ENCODE data around the gene SPOCK2. TPM values are rescaled to one million over a fixed set of nuclear protein-coding genes. Genes with fewer than 3 reads are reported as not detected.

The SPOCK2 gene
- polyA plus RNA-seq, 1 of the 3 experiments (the other 2 are of a cell fraction), result 0.18 TPM

GRCh38 chr10:72090326-72090725 lies 2.0 kb upstream of the SPOCK2 start:
- no peaks in the 10 kb centered on the region for H3K9me3 ChIP-seq
- no peaks in the 10 kb centered on the region for H4K20me1 ChIP-seq (ENCODE audit: insufficient read depth)
- no peaks in the 10 kb centered on the region for H3F3A ChIP-seq (replicated peaks; ENCODE audit: insufficient read depth)
- no peak overlapping the region for H3K4me2 ChIP-seq
- peaks cover 0 to 8% of the 10 kb centered on the region in 2 experiments; a peak in 1 of 4 replicates for H3K4me1 ChIP-seq (ENCODE audit: control insufficient read depth in 1 of 2, insufficient read depth in 2 of 2, low read depth in 1 of 2, low read length in 1 of 2)
- H2AFZ ChIP-seq (ENCODE audit: low read depth), result no peak overlapping the region
- no peak overlapping the region for H3K9ac ChIP-seq
- H3K27ac ChIP-seq (ENCODE audit: low read depth in 2 of 2, low read length in 1 of 2), result no peak overlapping the region
- H3K4me3 ChIP-seq (ENCODE audit: low read depth in 2 of 2, low read length in 1 of 2), result no peak overlapping the region
- WGBS (ENCODE audit: low lambda C conversion rate), result 95% methylated on average over 3 of the region's 3 CpGs
- H3K9me2 ChIP-seq, result no peaks in the 10 kb centered on the region
- POLR2A ChIA-PET, result no interaction called here
- no peaks in the 10 kb centered on the region for H3K36me3 ChIP-seq (replicated peaks in 1 of 2; ENCODE audit: control insufficient read depth in 1 of 2, insufficient read depth in 2 of 2, low read length in 1 of 2)
- H3K27me3 ChIP-seq (ENCODE audit: insufficient read depth), result peaks cover 10% of the 10 kb centered on the region; the same call in 1 of the 2 replicates
- no peak for DNase-seq
- no peaks in the 10 kb centered on the region for H3K79me2 ChIP-seq (ENCODE audit: insufficient read depth)
- CTCF ChIA-PET, result interaction anchor here (1.0 to 1.7 kb wide), 3 partner anchors 13 to 193 kb away, joined by 4 read pairs; no protein-coding TSS in a partner anchor
- TF ChIP-seq FOXJ3 (CRISPR knock-in tag; IDR thresholded peaks at IDR 0.05), result no peak
- TF ChIP-seq FOSL2 (IDR thresholded peaks at IDR 0.05; ENCODE audit: borderline replicate concordance, low read depth), result no peak
- TF ChIP-seq POLR2AphosphoS5 (IDR thresholded peaks at IDR 0.05; ENCODE audit: low read depth, low read length), result no peak
- no peak for TF ChIP-seq CTCF (IDR thresholded peaks at IDR 0.05)
- no peak for TF ChIP-seq TCF12 (IDR thresholded peaks at IDR 0.05)
- TF ChIP-seq MEF2A (IDR thresholded peaks at IDR 0.05; ENCODE audit: borderline replicate concordance, low read depth), result no peak

GRCh38 chr10:72089618-72090017 lies 1.3 kb upstream of the SPOCK2 start:
- H3K9me2 ChIP-seq, result no peaks in the 10 kb centered on the region
- no peaks in the 10 kb centered on the region for H3K36me3 ChIP-seq (replicated peaks in 1 of 2; ENCODE audit: control insufficient read depth in 1 of 2, insufficient read depth in 2 of 2, low read length in 1 of 2)
- H3K9me3 ChIP-seq, result no peaks in the 10 kb centered on the region
- H3K9ac ChIP-seq, result no peak overlapping the region
- H3F3A ChIP-seq (replicated peaks; ENCODE audit: insufficient read depth), result no peaks in the 10 kb centered on the region
- 97% methylated on average over 6 of the region's 6 CpGs for WGBS (ENCODE audit: low lambda C conversion rate)
- peaks cover 10% of the 10 kb centered on the region; the same call in 1 of the 2 replicates for H3K27me3 ChIP-seq (ENCODE audit: insufficient read depth)
- DNase-seq, result no peak
- peaks cover 0 to 8% of the 10 kb centered on the region in 2 experiments; a peak in 1 of 4 replicates for H3K4me1 ChIP-seq (ENCODE audit: control insufficient read depth in 1 of 2, insufficient read depth in 2 of 2, low read depth in 1 of 2, low read length in 1 of 2)
- ChIA-PET POLR2A (interaction anchor here (0.5 kb wide), 1 partner anchor 42 kb away, joined by 4 read pairs; no protein-coding TSS in a partner anchor), CTCF (interaction anchor here (1.0 to 1.7 kb wide), 3 partner anchors 12 to 33 kb away, joined by 3 to 4 read pairs (median 4); no protein-coding TSS in a partner anchor)
- H3K4me2 ChIP-seq, result no peak overlapping the region
- H3K79me2 ChIP-seq (ENCODE audit: insufficient read depth), result no peaks in the 10 kb centered on the region
- no peak overlapping the region for H3K4me3 ChIP-seq (ENCODE audit: low read depth in 2 of 2, low read length in 1 of 2)
- H2AFZ ChIP-seq (ENCODE audit: low read depth), result no peak overlapping the region
- no peak overlapping the region for H3K27ac ChIP-seq (ENCODE audit: low read depth in 2 of 2, low read length in 1 of 2)
- no peaks in the 10 kb centered on the region for H4K20me1 ChIP-seq (ENCODE audit: insufficient read depth)
- TF ChIP-seq EZH2phosphoT487 (IDR thresholded peaks at IDR 0.05; ENCODE audit: borderline replicate concordance, low read depth), result no peak
- TF ChIP-seq SIN3A (IDR thresholded peaks at IDR 0.05; ENCODE audit: borderline replicate concordance, low read depth, low read length), result no peak
- TF ChIP-seq PBX3 (IDR thresholded peaks at IDR 0.05), result no peak
- no peak for TF ChIP-seq GABPA (IDR thresholded peaks at IDR 0.05; ENCODE audit: low read depth)
- no peak for TF ChIP-seq MEF2A (IDR thresholded peaks at IDR 0.05; ENCODE audit: borderline replicate concordance, low read depth)
- TF ChIP-seq RAD21 (IDR thresholded peaks at IDR 0.05; ENCODE audit: low read length), result no peak
- TF ChIP-seq REST (IDR thresholded peaks at IDR 0.05; ENCODE audit: low read depth, low read length), result no peak
- no peak for TF ChIP-seq CTCF (IDR thresholded peaks at IDR 0.05)
- TF ChIP-seq GATA2 (CRISPR knock-in tag; IDR thresholded peaks at IDR 0.05), result no peak
- TF ChIP-seq MAX (IDR thresholded peaks at IDR 0.05; ENCODE audit: low read depth), result no peak
- no peak for TF ChIP-seq ELF1 (IDR thresholded peaks at IDR 0.05)
- no peak for TF ChIP-seq CHD2 (IDR thresholded peaks at IDR 0.05; ENCODE audit: low read length, partially characterized antibody)
- TF ChIP-seq IRF3 (IDR thresholded peaks at IDR 0.05; ENCODE audit: low read depth, low read length), result no peak
